ENCODE results near the gene BICD2. TPM values are rescaled to one million over a fixed set of nuclear protein-coding genes. Genes with fewer than 3 reads are reported as not detected.

BICD2 gene
- total and polyA plus RNA-seq, 4 donors: 2.5 to 16.0 (median 11.2) TPM

GRCh38 chr9:92773810-92774209 lies 9.2 kb upstream of the BICD2 start:
- Histone ChIP-seq H3K27ac (ENCODE audit: low read depth in 1 of 2, low read length in 2 of 2) (no peak overlapping the region), H3K4me3 (ENCODE audit: low read depth in 1 of 3, low read length in 3 of 3) (no peak overlapping the region), H3K27me3 (ENCODE audit: control insufficient read depth in 4 of 4, insufficient read depth in 4 of 4, low read length in 3 of 4) (no peaks in the 10 kb centered on the region), H3K9ac (ENCODE audit: low read depth in 1 of 2, low read length in 2 of 2) (no peak overlapping the region), H3K36me3 (ENCODE audit: control insufficient read depth in 4 of 4, insufficient read depth in 3 of 4, low read depth in 1 of 4, low read length in 3 of 4) (no peaks in the 10 kb centered on the region), H3K9me3 (ENCODE audit: control insufficient read depth in 4 of 4, low read length in 3 of 4) (peaks cover 0 to 1% (median 0%) of the 10 kb centered on the region in 4 donors), H3K4me1 (ENCODE audit: control insufficient read depth in 4 of 4, insufficient read depth in 4 of 4, low read length in 3 of 4) (no peaks in the 10 kb centered on the region)
- TF ChIP-seq FOXA1 (IDR thresholded peaks at IDR 0.05) (no peak), YY1 (IDR thresholded peaks at IDR 0.05) (no peak), CTCF (IDR thresholded peaks at IDR 0.05; ENCODE audit: low read depth, low read length, missing input control) (no peak), TAF1 (conservative IDR thresholded peaks at IDR 0.05) (no peak), MAX (IDR thresholded peaks at IDR 0.05) (no peak), RXRA (IDR thresholded peaks at IDR 0.05) (no peak), RAD21 (IDR thresholded peaks at IDR 0.05) (no peak), HNF4A (conservative IDR thresholded peaks at IDR 0.05) (no peak), ZBTB33 (IDR thresholded peaks at IDR 0.05) (no peak), HNF4G (IDR thresholded peaks at IDR 0.05) (no peak), REST (IDR thresholded peaks at IDR 0.05) (no peak), ATF3 (IDR thresholded peaks at IDR 0.05) (no peak), NR2F2 (IDR thresholded peaks at IDR 0.05) (no peak), SP1 (IDR thresholded peaks at IDR 0.05) (no peak)
- WGBS: 83% methylated on average over 3 of the region's 3 CpGs
- no peak for DNase-seq (ENCODE audit: low spot score)

- no peak overlapping the region for H3K4me3 ChIP-seq (ENCODE audit: low read depth in 1 of 3, low read length in 3 of 3)
- H3K9ac ChIP-seq (ENCODE audit: low read depth in 1 of 2, low read length in 2 of 2): no peak overlapping the region
- 95% methylated on average over 5 of the region's 5 CpGs for WGBS
- DNase-seq (ENCODE audit: low spot score): no peak
- no peaks in the 10 kb centered on the region for H3K9me3 ChIP-seq (ENCODE audit: control insufficient read depth in 4 of 4, low read length in 3 of 4)
- no peak overlapping the region for H3K27ac ChIP-seq (ENCODE audit: low read depth in 1 of 2, low read length in 2 of 2)
- no peaks in the 10 kb centered on the region for H3K4me1 ChIP-seq (ENCODE audit: control insufficient read depth in 4 of 4, insufficient read depth in 4 of 4, low read length in 3 of 4)
- no peaks in the 10 kb centered on the region for H3K27me3 ChIP-seq (ENCODE audit: control insufficient read depth in 4 of 4, insufficient read depth in 4 of 4, low read length in 3 of 4)
- no peaks in the 10 kb centered on the region for H3K36me3 ChIP-seq (ENCODE audit: control insufficient read depth in 4 of 4, insufficient read depth in 3 of 4, low read depth in 1 of 4, low read length in 3 of 4)
- TF ChIP-seq ZBTB33 (IDR thresholded peaks at IDR 0.05) (no peak), HNF4A (conservative IDR thresholded peaks at IDR 0.05) (no peak), NR2F2 (IDR thresholded peaks at IDR 0.05) (no peak), HNF4G (IDR thresholded peaks at IDR 0.05) (no peak), SP1 (IDR thresholded peaks at IDR 0.05) (no peak), JUND (IDR thresholded peaks at IDR 0.05) (no peak), CTCF (IDR thresholded peaks at IDR 0.05; ENCODE audit: low read depth, low read length, missing input control) (no peak), YY1 (IDR thresholded peaks at IDR 0.05) (no peak), GABPA (IDR thresholded peaks at IDR 0.05 in 1 of 2, conservative IDR thresholded peaks at IDR 0.05 in 1 of 2) (no peak), RXRA (IDR thresholded peaks at IDR 0.05) (no peak)
These were observed 6.7 kb upstream of the BICD2 start for GRCh38 chr9:92771309-92771708.
